Osteoblast (primary cell): Measurements from ENCODE around the gene CSRNP3. TPM values are rescaled to one million over a fixed set of nuclear protein-coding genes. Genes with fewer than 3 reads are reported as not detected.

Experiments used
- DNase-seq: peaks from one replicate; pipeline ENCODE4 v3.0.0; 2011; ENCODE audit warnings: low spot score, mixed read lengths; ENCODE audit not compliant: insufficient read length; ENCODE audit errors: missing footprints
- H2AFZ ChIP-seq: 2 replicates; pipeline ENCODE4 v1.6.0; 2011; ENCODE audit warnings: mild to moderate bottlenecking, low read length
- H3K27ac ChIP-seq: 2 replicates; pipeline ENCODE4 v1.5.1; 2011; ENCODE audit warnings: mild to moderate bottlenecking, low read depth, low read length, moderate library complexity
- H3K27me3 ChIP-seq: 2 replicates; pipeline ENCODE4 v1.6.0; 2012; ENCODE audit warnings: mild to moderate bottlenecking, control low read depth, inconsistent platforms, low read length, moderate library complexity; ENCODE audit not compliant: insufficient read depth
- H3K36me3 ChIP-seq: 2 replicates; pipeline ENCODE4 v1.5.1; 2011; ENCODE audit warnings: mild to moderate bottlenecking, low read length, control low read depth, moderate library complexity; ENCODE audit not compliant: insufficient read depth
- H3K4me1 ChIP-seq: 2 replicates; pipeline ENCODE4 v1.5.1; 2011; ENCODE audit warnings: mild to moderate bottlenecking, low read length, control low read depth, moderate library complexity; ENCODE audit not compliant: insufficient read depth
- H3K4me2 ChIP-seq: 2 replicates; pipeline ENCODE4 v1.6.0; 2011; ENCODE audit warnings: mild to moderate bottlenecking, low read length; ENCODE audit not compliant: insufficient read depth
- H3K4me3 ChIP-seq: fragments of 200-600 bp; sonication (generic); 3 replicates; pipeline ENCODE4 v1.5.1; 2012; ENCODE audit warnings: mild to moderate bottlenecking, low read length, inconsistent platforms; ENCODE audit not compliant: insufficient read depth
- H3K79me2 ChIP-seq: 2 replicates; pipeline ENCODE4 v1.6.0; 2012; ENCODE audit warnings: mild to moderate bottlenecking, low read length, control low read depth, inconsistent platforms; ENCODE audit not compliant: insufficient read depth
- H3K9me3 ChIP-seq: 2 replicates; pipeline ENCODE4 v1.5.1; 2011; ENCODE audit warnings: low read depth, low read length, control low read depth
- H4K20me1 ChIP-seq: 2 replicates; pipeline ENCODE4 v1.6.0; 2012; ENCODE audit warnings: mild to moderate bottlenecking, low read length, control low read depth; ENCODE audit not compliant: insufficient read depth
- CTCF ChIP-seq: IDR thresholded peaks from 2 replicates; pipeline ENCODE4 v1.5.1; 2011; ENCODE audit warnings: mild to moderate bottlenecking, low read depth, low read length, moderate library complexity; ENCODE audit errors: extremely low read depth
- total RNA-seq: library from RNA; depleted of rRNA; stranded (reverse); fragments of >200 nt; gene quantifications from 2 replicates; pipeline ENCODE4 v1.2.3, GENCODE V29; 2012

Gene CSRNP3
- total RNA-seq, 1 donor, result 1.4 TPM

- Histone ChIP-seq H3K4me2 (no peak overlapping the region), H3K27ac (no peak overlapping the region), H3K4me3 (no peak overlapping the region), H2AFZ (no peak overlapping the region), H3K27me3 (no peaks in the 10 kb centered on the region), H3K4me1 (no peaks in the 10 kb centered on the region), H3K36me3 (no peaks in the 10 kb centered on the region), H3K9me3 (no peaks in the 10 kb centered on the region), H3K79me2 (no peaks in the 10 kb centered on the region), H4K20me1 (no peaks in the 10 kb centered on the region)
- DNase-seq, result no peak
- TF ChIP-seq CTCF, result no peak
Measured at GRCh38 chr2:165634855-165635254, 165.4 kb downstream of the CSRNP3 start.

DNA sequence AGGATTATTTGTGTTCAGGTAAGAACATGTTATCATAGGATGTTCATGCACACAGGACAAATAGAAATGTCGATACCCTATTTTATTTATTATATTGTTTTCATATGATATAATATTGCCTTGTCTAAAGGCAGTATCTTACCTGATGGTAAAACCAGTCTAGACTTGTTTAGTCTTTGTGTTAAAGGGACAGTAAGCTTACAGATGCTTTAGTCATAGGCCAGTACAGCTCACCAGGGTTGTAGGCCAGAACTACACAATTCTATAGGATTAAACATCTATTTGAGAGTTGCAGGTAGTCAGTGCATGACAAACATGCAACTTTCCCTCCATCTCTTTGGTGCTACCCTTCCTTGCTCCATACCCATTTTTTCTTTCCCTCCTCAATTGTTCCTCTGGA, 166.0 kb downstream of the CSRNP3 start:
- Histone ChIP-seq H3K79me2 (no peaks in the 10 kb centered on the region), H4K20me1 (no peaks in the 10 kb centered on the region), H2AFZ (no peak overlapping the region), H3K9me3 (no peaks in the 10 kb centered on the region), H3K4me2 (no peak overlapping the region), H3K27me3 (no peaks in the 10 kb centered on the region), H3K4me1 (no peaks in the 10 kb centered on the region), H3K27ac (no peak overlapping the region), H3K36me3 (no peaks in the 10 kb centered on the region), H3K4me3 (no peak overlapping the region)
- no peak for TF ChIP-seq CTCF
- no peak for DNase-seq

DNA sequence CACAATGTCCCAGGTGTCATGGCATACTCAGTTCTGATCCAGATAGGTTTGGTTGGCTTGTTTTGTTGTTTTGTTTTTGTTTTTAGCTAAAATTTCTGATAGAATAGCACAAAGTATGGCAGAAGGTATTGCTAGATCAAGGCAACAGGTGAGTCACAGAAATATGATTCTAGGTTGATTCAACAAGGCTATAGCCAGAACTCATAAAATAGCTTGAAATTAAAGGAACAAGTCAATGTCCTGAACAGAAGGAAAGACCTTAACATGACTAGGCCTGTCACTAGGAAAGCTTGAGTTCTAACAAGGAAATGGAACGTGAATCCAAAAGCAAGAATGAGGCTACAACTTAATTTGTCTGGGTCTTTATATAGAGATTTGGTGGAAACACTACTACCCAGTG, 167.5 kb downstream of the CSRNP3 start:
- Histone ChIP-seq H2AFZ (no peak overlapping the region), H3K27ac (no peak overlapping the region), H3K36me3 (no peaks in the 10 kb centered on the region), H3K27me3 (no peaks in the 10 kb centered on the region), H3K4me1 (no peaks in the 10 kb centered on the region), H3K4me2 (no peak overlapping the region), H3K9me3 (no peaks in the 10 kb centered on the region), H3K4me3 (no peak overlapping the region), H3K79me2 (no peaks in the 10 kb centered on the region), H4K20me1 (no peaks in the 10 kb centered on the region)
- TF ChIP-seq CTCF, result no peak
- DNase-seq, result no peak

GRCh38 chr2:165637396-165637795, 167.9 kb downstream of the CSRNP3 start:
- Histone ChIP-seq H3K27me3 (no peaks in the 10 kb centered on the region), H3K9me3 (no peaks in the 10 kb centered on the region), H4K20me1 (no peaks in the 10 kb centered on the region), H3K27ac (no peak overlapping the region), H3K4me2 (no peak overlapping the region), H3K4me1 (no peaks in the 10 kb centered on the region), H3K79me2 (no peaks in the 10 kb centered on the region), H3K4me3 (no peak overlapping the region), H3K36me3 (no peaks in the 10 kb centered on the region), H2AFZ (no peak overlapping the region)
- DNase-seq, result no peak
- no peak for TF ChIP-seq CTCF
